Omental fat pad (tissue), 4 donors: ENCODE measurements around the gene FBXW11. TPM values are rescaled to one million over a fixed set of nuclear protein-coding genes. Genes with fewer than 3 reads are reported as not detected.

ENCODE experiments used
- ATAC-seq: fragments of 150-250 bp; one replicate; pipeline ENCODE4 v1.9.1; 2016; ENCODE audit warnings: mild to moderate bottlenecking, moderate library complexity; ENCODE audit not compliant: low FRiP score
- DNase-seq: peaks from one replicate; pipeline ENCODE4 v3.0.0-alpha.2; 2019; ENCODE audit warnings: low spot score
- total RNA-seq, 4 donors: library from RNA; depleted of rRNA; stranded (reverse); fragments of >200 nt; gene quantifications; one replicate each; pipeline ENCODE4 v1.1.0, GENCODE V29; 2016
- TF ChIP-seq, protein P1 (sequence below), 3 donors: fragments of 450-650 bp; IDR thresholded peaks; one replicate each; pipeline ENCODE4 v1.5.1; 2016 to 2017; ENCODE audit warnings: antibody characterized with exemption in 3 of 3, mild to moderate bottlenecking in 3 of 3, moderate library complexity in 2 of 3

Gene FBXW11
- total RNA-seq, 4 donors from 2014 or later: 44.6 to 60.9 (median 55.7) TPM

GRCh38 chr5:171832775-171833174, 173.7 kb downstream of the FBXW11 start:
- TF ChIP-seq, protein P1, sequence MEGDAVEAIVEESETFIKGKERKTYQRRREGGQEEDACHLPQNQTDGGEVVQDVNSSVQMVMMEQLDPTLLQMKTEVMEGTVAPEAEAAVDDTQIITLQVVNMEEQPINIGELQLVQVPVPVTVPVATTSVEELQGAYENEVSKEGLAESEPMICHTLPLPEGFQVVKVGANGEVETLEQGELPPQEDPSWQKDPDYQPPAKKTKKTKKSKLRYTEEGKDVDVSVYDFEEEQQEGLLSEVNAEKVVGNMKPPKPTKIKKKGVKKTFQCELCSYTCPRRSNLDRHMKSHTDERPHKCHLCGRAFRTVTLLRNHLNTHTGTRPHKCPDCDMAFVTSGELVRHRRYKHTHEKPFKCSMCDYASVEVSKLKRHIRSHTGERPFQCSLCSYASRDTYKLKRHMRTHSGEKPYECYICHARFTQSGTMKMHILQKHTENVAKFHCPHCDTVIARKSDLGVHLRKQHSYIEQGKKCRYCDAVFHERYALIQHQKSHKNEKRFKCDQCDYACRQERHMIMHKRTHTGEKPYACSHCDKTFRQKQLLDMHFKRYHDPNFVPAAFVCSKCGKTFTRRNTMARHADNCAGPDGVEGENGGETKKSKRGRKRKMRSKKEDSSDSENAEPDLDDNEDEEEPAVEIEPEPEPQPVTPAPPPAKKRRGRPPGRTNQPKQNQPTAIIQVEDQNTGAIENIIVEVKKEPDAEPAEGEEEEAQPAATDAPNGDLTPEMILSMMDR (IDR thresholded peaks at IDR 0.05): no peak
- no peak for ATAC-seq
- DNase-seq: no peak

GRCh38 chr5:171830686-171831085, 175.8 kb downstream of the FBXW11 start:
- DNase-seq (no peak), ATAC-seq (no peak)
- TF ChIP-seq, protein P1 (IDR thresholded peaks at IDR 0.05): no peak

GRCh38 chr5:171827162-171827561, 179.3 kb downstream of the FBXW11 start:
- no peak for DNase-seq
- no peak for ATAC-seq
- TF ChIP-seq, protein P1 (IDR thresholded peaks at IDR 0.05): no peak

DNA sequence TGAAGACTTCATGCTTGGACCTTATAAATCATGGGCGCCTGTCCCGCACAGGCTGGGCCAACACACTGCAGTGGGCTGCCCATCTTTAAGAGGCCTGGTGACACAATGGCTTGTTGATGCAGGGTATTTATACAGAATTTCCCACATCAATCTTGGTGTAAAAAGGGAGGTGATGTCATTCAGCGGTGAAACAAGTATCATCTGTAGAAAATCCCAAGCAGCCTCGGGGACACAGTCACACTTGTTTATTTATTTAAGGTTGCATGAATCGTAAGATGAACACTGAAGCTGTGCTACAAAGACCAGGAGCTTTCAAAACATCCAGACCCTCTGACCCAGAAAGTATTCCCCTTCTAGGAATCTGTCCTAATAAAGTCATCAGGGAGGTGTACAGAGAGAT, 180.3 kb downstream of the FBXW11 start:
- TF ChIP-seq, protein P1 (IDR thresholded peaks at IDR 0.05): no peak
- DNase-seq: no peak
- ATAC-seq: no peak

- no peak for DNase-seq
- TF ChIP-seq, protein P1 (IDR thresholded peaks at IDR 0.05): no peak
- ATAC-seq: no peak
These were observed 181.4 kb downstream of the FBXW11 start for GRCh38 chr5:171825051-171825450.

DNA sequence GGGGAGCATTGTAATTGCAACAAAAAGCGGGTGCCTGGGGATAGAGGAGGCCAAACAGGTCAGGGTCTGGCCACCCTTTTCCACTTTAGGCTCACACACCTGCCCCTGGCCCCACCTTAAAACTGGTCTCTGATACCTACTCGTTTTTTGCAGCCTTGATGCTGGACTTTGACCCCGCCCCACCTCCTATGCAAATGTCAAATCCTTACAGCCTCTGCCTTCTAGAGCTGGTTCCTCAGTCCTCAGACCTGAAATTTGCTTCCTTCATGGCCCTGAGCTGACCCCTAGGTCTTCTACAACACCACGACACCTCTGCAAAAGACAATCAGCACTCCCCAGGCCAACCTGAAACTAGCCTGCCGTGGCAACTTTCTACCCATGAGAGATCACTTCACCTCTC, 183.2 kb downstream of the FBXW11 start:
- ATAC-seq (no peak), DNase-seq (no peak)
- TF ChIP-seq, protein P1 (IDR thresholded peaks at IDR 0.05): no peak

- DNase-seq: no peak
- TF ChIP-seq, protein P1 (IDR thresholded peaks at IDR 0.05): no peak
- no peak for ATAC-seq
These were observed 185.2 kb downstream of the FBXW11 start for GRCh38 chr5:171821286-171821685.
